ENCODE data around the gene CLIC3. TPM values are rescaled to one million over a fixed set of nuclear protein-coding genes. Genes with fewer than 3 reads are reported as not detected.

Gene CLIC3
- total RNA-seq, 1 donor from 2014 or later: 0.39 TPM

GRCh38 chr9:136968333-136969127 lies 27.8 kb downstream of the CLIC3 start:
- H3K27ac Mint-ChIP-seq (ENCODE audit: unreplicated experiment): no peak overlapping the region
- Histone ChIP-seq H3K4me1 (ENCODE audit: insufficient read depth, low read length) (peaks cover 4% of the 10 kb centered on the region), H3K27me3 (ENCODE audit: insufficient read depth, low read length) (no peaks in the 10 kb centered on the region), H3K9me3 (ENCODE audit: insufficient read depth, low read depth, low read length) (no peaks in the 10 kb centered on the region), H3K4me2 (ENCODE audit: low read length) (no peak overlapping the region), H4K20me1 (ENCODE audit: insufficient read depth, low read length) (no peaks in the 10 kb centered on the region), H3K4me3 (ENCODE audit: insufficient read depth, low read depth, low read length) (no peak overlapping the region), H3K36me3 (ENCODE audit: insufficient read depth, low read length) (no peaks in the 10 kb centered on the region), H3K9ac (ENCODE audit: low read length) (no peak overlapping the region), H3K79me2 (ENCODE audit: insufficient read depth, low read length) (no peaks in the 10 kb centered on the region), H2AFZ (ENCODE audit: low read depth, low read length) (no peak overlapping the region), H3K27ac (ENCODE audit: low read depth, low read length) (no peak overlapping the region)
- DNase-seq (ENCODE audit: low read depth) (no peak), FAIRE-seq (no peak)
- H3K27me3 Mint-ChIP-seq (ENCODE audit: low read depth, unreplicated experiment): peaks cover 9% of the 10 kb centered on the region
- TF ChIP-seq EZH2 (IDR thresholded peaks at IDR 0.05; ENCODE audit: insufficient read depth, low read length) (no peak), CTCF (IDR thresholded peaks at IDR 0.05; ENCODE audit: insufficient read depth, low read depth, low read length) (no peak)
- H3K4me1 Mint-ChIP-seq (ENCODE audit: low read depth, unreplicated experiment): no peaks in the 10 kb centered on the region
- no peaks in the 10 kb centered on the region for H3K9me3 Mint-ChIP-seq (ENCODE audit: unreplicated experiment)
- H3K4me3 Mint-ChIP-seq (ENCODE audit: unreplicated experiment): no peak overlapping the region
- no peaks in the 10 kb centered on the region for H3K36me3 Mint-ChIP-seq (ENCODE audit: low read depth, unreplicated experiment)

- Mint-ChIP-seq H3K4me1 (ENCODE audit: low read depth, unreplicated experiment) (no peaks in the 10 kb centered on the region), H3K36me3 (ENCODE audit: low read depth, unreplicated experiment) (no peaks in the 10 kb centered on the region), H3K4me3 (ENCODE audit: unreplicated experiment) (peak overlapping the region; percentile 37), H3K9me3 (ENCODE audit: unreplicated experiment) (no peaks in the 10 kb centered on the region), H3K27ac (ENCODE audit: unreplicated experiment) (no peak overlapping the region), H3K27me3 (ENCODE audit: low read depth, unreplicated experiment) (peaks cover 11% of the 10 kb centered on the region)
- no peaks in the 10 kb centered on the region for H3K79me2 ChIP-seq (ENCODE audit: insufficient read depth, low read length)
- no peak overlapping the region for H3K9ac ChIP-seq (ENCODE audit: low read length)
- H3K9me3 ChIP-seq (ENCODE audit: insufficient read depth, low read depth, low read length): no peaks in the 10 kb centered on the region
- no peaks in the 10 kb centered on the region for H3K36me3 ChIP-seq (ENCODE audit: insufficient read depth, low read length)
- H3K4me3 ChIP-seq (ENCODE audit: insufficient read depth, low read depth, low read length): no peak overlapping the region
- H2AFZ ChIP-seq (ENCODE audit: low read depth, low read length): no peak overlapping the region
- no peak overlapping the region for H3K27ac ChIP-seq (ENCODE audit: low read depth, low read length)
- H4K20me1 ChIP-seq (ENCODE audit: insufficient read depth, low read length): no peaks in the 10 kb centered on the region
- no peaks in the 10 kb centered on the region for H3K27me3 ChIP-seq (ENCODE audit: insufficient read depth, low read length)
- H3K4me1 ChIP-seq (ENCODE audit: insufficient read depth, low read length): peaks cover 4% of the 10 kb centered on the region
- H3K4me2 ChIP-seq (ENCODE audit: low read length): peak overlapping the region; percentile 12
- FAIRE-seq (no peak), DNase-seq (ENCODE audit: low read depth) (no peak)
- TF ChIP-seq EZH2 (IDR thresholded peaks at IDR 0.05; ENCODE audit: insufficient read depth, low read length) (no peak), CTCF (IDR thresholded peaks at IDR 0.05; ENCODE audit: insufficient read depth, low read depth, low read length) (no peak)
Measured at GRCh38 chr9:136965771-136966484, 30.4 kb downstream of the CLIC3 start.
